HG03175 (cell line): ENCODE results near the gene CORIN.

Source experiments
- ATAC-seq: cut with Tn5 transposase; IDR thresholded peaks from one replicate; pipeline ENCODE4 v1.9.1; 2021; ENCODE audit warnings: mild to moderate bottlenecking, moderate library complexity; ENCODE audit not compliant: unreplicated experiment

CORIN gene

GRCh38 chr4:47647544-47647943 lies 190.3 kb downstream of the CORIN start:
- ATAC-seq: no peak

- no peak for ATAC-seq
Measured at GRCh38 chr4:47647029-47647428, 190.8 kb downstream of the CORIN start.

GRCh38 chr4:47646372-47646771 lies 191.5 kb downstream of the CORIN start:
- no peak for ATAC-seq

- ATAC-seq: no peak
Measured at GRCh38 chr4:47643845-47644244, 194.0 kb downstream of the CORIN start.

- no peak for ATAC-seq
Measured at GRCh38 chr4:47642985-47643760, 194.7 kb downstream of the CORIN start.

- no peak for ATAC-seq
Measured at GRCh38 chr4:47642191-47642830, 195.6 kb downstream of the CORIN start.

GRCh38 chr4:47641755-47642154 lies 196.1 kb downstream of the CORIN start:
- ATAC-seq: no peak

- ATAC-seq: no peak
Measured at GRCh38 chr4:47640911-47641310, 197.0 kb downstream of the CORIN start.

- ATAC-seq: no peak
Measured at GRCh38 chr4:47639531-47639930, 198.3 kb downstream of the CORIN start.

- ATAC-seq: no peak
Measured at GRCh38 chr4:47631161-47631560, 206.7 kb downstream of the CORIN start.

GRCh38 chr4:47624031-47624441 lies 213.8 kb downstream of the CORIN start:
- no peak for ATAC-seq

- no peak for ATAC-seq
Measured at GRCh38 chr4:47621181-47621580, 216.7 kb downstream of the CORIN start.

- no peak for ATAC-seq
Measured at GRCh38 chr4:47619691-47620090, 218.2 kb downstream of the CORIN start.

- no peak for ATAC-seq
Measured at GRCh38 chr4:47617607-47618006, 220.3 kb downstream of the CORIN start.

GRCh38 chr4:47615385-47615784 lies 222.5 kb downstream of the CORIN start:
- no peak for ATAC-seq

- no peak for ATAC-seq
Measured at GRCh38 chr4:47612116-47613023, 225.5 kb downstream of the CORIN start.

GRCh38 chr4:47606482-47606881 lies 231.4 kb downstream of the CORIN start:
- ATAC-seq: no peak

GRCh38 chr4:47598896-47599295 lies 239.0 kb downstream of the CORIN start:
- no peak for ATAC-seq

- ATAC-seq: no peak
Measured at GRCh38 chr4:47598320-47598719, 239.5 kb downstream of the CORIN start.

GRCh38 chr4:47597696-47598095 lies 240.2 kb downstream of the CORIN start:
- ATAC-seq: no peak

- ATAC-seq: no peak
Measured at GRCh38 chr4:47590325-47590724, 247.5 kb downstream of the CORIN start.
